ENCODE measurements around the gene ANKRD60.

DNA sequence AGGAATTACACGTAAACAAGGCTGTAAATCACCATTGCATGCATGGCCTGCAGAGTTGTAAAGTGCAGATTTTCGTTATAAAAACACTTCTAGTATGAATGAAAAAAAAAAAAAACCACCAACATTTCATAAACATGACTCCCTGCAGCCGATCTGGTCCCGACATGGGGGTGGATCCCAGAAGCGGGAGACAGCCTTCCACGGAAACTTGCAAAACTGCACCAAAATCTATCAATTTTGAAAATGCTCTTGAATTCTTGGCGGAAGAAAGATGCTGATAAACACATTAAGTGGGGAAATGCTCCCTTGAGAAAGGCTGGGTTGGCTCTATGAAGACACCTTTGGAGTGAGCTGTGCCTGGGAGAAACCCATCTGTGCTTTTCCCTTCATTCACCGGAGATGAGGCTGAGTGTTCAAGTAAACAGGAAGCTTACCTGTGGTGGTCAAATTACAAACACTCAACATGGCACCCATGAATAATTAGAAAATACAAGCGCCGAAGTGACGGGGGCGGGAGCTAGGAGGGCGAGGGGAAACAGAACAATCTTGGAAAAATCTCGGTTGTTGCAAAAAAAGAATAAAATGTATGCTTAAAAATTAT, 845 bp upstream of the ANKRD60 start:
- TF ChIP-seq, protein P1, sequence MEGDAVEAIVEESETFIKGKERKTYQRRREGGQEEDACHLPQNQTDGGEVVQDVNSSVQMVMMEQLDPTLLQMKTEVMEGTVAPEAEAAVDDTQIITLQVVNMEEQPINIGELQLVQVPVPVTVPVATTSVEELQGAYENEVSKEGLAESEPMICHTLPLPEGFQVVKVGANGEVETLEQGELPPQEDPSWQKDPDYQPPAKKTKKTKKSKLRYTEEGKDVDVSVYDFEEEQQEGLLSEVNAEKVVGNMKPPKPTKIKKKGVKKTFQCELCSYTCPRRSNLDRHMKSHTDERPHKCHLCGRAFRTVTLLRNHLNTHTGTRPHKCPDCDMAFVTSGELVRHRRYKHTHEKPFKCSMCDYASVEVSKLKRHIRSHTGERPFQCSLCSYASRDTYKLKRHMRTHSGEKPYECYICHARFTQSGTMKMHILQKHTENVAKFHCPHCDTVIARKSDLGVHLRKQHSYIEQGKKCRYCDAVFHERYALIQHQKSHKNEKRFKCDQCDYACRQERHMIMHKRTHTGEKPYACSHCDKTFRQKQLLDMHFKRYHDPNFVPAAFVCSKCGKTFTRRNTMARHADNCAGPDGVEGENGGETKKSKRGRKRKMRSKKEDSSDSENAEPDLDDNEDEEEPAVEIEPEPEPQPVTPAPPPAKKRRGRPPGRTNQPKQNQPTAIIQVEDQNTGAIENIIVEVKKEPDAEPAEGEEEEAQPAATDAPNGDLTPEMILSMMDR (IDR thresholded peaks at IDR 0.05): no peak
- no peak for TF ChIP-seq POLR2A (IDR thresholded peaks at IDR 0.05)

Measured in lower leg skin (tissue), 3 donors.